ENCODE data around the gene SVIL. TPM values are rescaled to one million over a fixed set of nuclear protein-coding genes. Genes with fewer than 3 reads are reported as not detected.

SVIL gene
- polyA plus RNA-seq, 1 donor (not counting 4 experiments of a cell fraction or from before 2014, with no cell fraction given), result 16.2 TPM

DNA sequence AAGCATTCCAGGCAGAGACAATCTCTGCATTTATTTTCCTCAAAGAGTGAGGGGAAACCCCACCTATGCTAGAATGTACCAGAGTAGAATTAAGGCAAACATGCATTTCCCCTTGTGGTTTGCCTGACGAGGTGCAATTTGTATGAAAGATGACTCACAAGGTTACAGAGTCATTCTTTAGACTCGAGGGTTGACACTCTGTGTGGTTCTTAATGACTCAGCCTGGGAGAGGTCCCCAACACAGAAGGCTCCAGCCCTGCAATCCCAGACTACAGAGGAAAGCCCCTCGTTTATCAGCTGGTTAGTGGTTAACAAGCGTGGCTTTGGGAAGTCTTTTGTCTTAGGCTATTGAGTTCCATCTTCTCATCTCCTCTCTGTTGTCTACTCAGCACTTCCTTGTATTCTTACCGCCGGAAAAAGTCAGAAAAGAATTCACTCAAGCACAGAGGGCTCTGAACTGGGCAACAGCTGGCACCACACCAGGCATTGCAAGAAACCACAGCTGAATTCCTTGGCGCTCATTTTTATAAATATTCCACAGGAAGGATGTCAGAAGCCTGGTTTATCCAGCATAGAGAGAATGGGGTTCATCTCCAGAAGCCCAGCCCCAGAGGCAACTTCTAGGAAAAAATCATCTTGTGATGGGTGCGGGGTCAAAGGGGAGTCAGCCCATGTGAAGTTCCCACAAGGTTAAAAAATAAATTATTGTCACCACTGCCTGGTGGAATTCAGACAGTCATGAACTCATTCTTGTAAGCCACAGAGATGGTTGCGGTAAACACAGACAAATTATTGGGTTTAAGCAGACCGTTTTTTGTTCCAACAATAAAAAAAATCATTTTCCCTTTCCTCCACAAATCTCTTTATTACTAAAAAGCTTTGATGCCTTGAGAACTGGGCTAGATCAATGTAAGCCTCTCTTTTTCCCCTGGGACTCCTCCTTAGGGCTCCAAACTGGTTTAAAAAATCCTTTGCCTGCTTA, 24.5 kb upstream of the SVIL start:
- no peaks in the 10 kb centered on the region for H3K9me3 ChIP-seq (ENCODE audit: control insufficient read depth, low read depth, low read length)
- H3K79me2 ChIP-seq (ENCODE audit: control insufficient read depth, insufficient read depth, low read length), result peaks cover 8% of the 10 kb centered on the region
- FAIRE-seq (peak; percentile 100), DNase-seq (ENCODE audit: low read depth, low spot score) (peak; percentile 99)
- H3K9me1 ChIP-seq (ENCODE audit: control insufficient read depth, extremely low read depth, insufficient read depth, low read length), result no peaks in the 10 kb centered on the region
- peaks cover 33% of the 10 kb centered on the region for H3K4me1 ChIP-seq (ENCODE audit: control insufficient read depth, extremely low read depth, insufficient read depth, low read length)
- H3K4me2 ChIP-seq (ENCODE audit: control insufficient read depth, extremely low read depth, insufficient read depth, low read depth, low read length), result peak overlapping the region; percentile 63
- H3K27me3 ChIP-seq (ENCODE audit: control insufficient read depth, extremely low read depth, insufficient read depth, low read length), result no peaks in the 10 kb centered on the region
- TF ChIP-seq EZH2 (IDR thresholded peaks at IDR 0.05; ENCODE audit: low read length) (no peak), CTCF (optimal IDR thresholded peaks at IDR 0.05 in 1 of 3, IDR thresholded peaks at IDR 0.05 in 1 of 3, conservative IDR thresholded peaks at IDR 0.05 in 1 of 3; ENCODE audit: extremely low read depth in 1 of 3, insufficient read depth in 2 of 3, low read length in 3 of 3) (peak in 2 of 3 experiments; percentile 45 to 70)
- peaks cover 8 to 13% of the 10 kb centered on the region in 2 experiments for H3K36me3 ChIP-seq (ENCODE audit: control insufficient read depth in 2 of 2, extremely low read depth in 1 of 2, insufficient read depth in 2 of 2, low read length in 2 of 2)
- no peak overlapping the region for H3K4me3 ChIP-seq (ENCODE audit: control insufficient read depth in 2 of 3, extremely low read depth in 1 of 3, insufficient read depth in 2 of 3, low read depth in 1 of 3, low read length in 3 of 3)
- dilution Hi-C loops (cut with MboI; ENCODE audit: extremely low pct_ligation_motif_present, low sequenced_read_pairs), result no loop called here
- H4K20me1 ChIP-seq (ENCODE audit: control insufficient read depth, extremely low read depth, insufficient read depth, low read length), result no peaks in the 10 kb centered on the region
- H3K9ac ChIP-seq (ENCODE audit: control insufficient read depth, extremely low read depth, insufficient read depth, low read length), result peak overlapping the region; percentile 50
- peak overlapping the region; percentile 74 for H3K27ac ChIP-seq (ENCODE audit: control insufficient read depth, insufficient read depth, low read length)
- H2AFZ ChIP-seq (ENCODE audit: control insufficient read depth, low read length), result no peak overlapping the region

DNA sequence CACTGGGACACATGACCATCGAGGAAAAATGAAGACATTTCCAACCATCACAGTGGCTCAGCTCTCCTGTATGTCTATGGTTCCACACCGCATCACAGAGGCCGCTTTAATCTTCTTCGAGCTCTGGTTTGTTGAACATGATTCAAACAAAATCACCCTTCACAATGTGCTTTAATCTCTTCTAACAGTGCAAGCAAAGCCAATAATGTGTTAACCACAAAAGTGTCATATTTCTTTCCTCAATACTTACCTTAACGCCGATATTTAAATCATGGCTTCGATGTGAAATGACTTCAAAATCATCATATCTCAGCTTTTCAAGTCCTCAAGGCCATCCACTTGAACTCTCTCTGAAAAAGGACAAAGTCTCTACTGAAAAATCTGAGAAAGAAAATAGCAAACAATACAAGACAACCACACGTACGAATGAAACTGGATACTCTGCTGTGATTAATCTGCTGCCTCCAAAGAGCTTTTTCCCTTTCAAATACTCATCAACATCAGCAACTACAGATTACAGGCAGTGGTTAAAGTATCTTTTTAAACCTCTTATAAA, 23.0 kb upstream of the SVIL start:
- H3K79me2 ChIP-seq (ENCODE audit: control insufficient read depth, insufficient read depth, low read length), result peaks cover 8% of the 10 kb centered on the region
- no peak overlapping the region for H3K27ac ChIP-seq (ENCODE audit: control insufficient read depth, insufficient read depth, low read length)
- peaks cover 8 to 13% of the 10 kb centered on the region in 2 experiments for H3K36me3 ChIP-seq (ENCODE audit: control insufficient read depth in 2 of 2, extremely low read depth in 1 of 2, insufficient read depth in 2 of 2, low read length in 2 of 2)
- FAIRE-seq (no peak), DNase-seq (ENCODE audit: low read depth, low spot score) (no peak)
- H4K20me1 ChIP-seq (ENCODE audit: control insufficient read depth, extremely low read depth, insufficient read depth, low read length), result no peaks in the 10 kb centered on the region
- H3K4me3 ChIP-seq (ENCODE audit: control insufficient read depth in 2 of 3, extremely low read depth in 1 of 3, insufficient read depth in 2 of 3, low read depth in 1 of 3, low read length in 3 of 3), result no peak overlapping the region
- TF ChIP-seq CTCF (optimal IDR thresholded peaks at IDR 0.05 in 1 of 3, IDR thresholded peaks at IDR 0.05 in 1 of 3, conservative IDR thresholded peaks at IDR 0.05 in 1 of 3; ENCODE audit: extremely low read depth in 1 of 3, insufficient read depth in 2 of 3, low read length in 3 of 3) (no peak), EZH2 (IDR thresholded peaks at IDR 0.05; ENCODE audit: low read length) (no peak)
- dilution Hi-C loops (cut with MboI; ENCODE audit: extremely low pct_ligation_motif_present, low sequenced_read_pairs), result no loop called here
- H3K9me3 ChIP-seq (ENCODE audit: control insufficient read depth, low read depth, low read length), result no peaks in the 10 kb centered on the region
- no peak overlapping the region for H3K4me2 ChIP-seq (ENCODE audit: control insufficient read depth, extremely low read depth, insufficient read depth, low read depth, low read length)
- no peak overlapping the region for H3K9ac ChIP-seq (ENCODE audit: control insufficient read depth, extremely low read depth, insufficient read depth, low read length)
- H3K9me1 ChIP-seq (ENCODE audit: control insufficient read depth, extremely low read depth, insufficient read depth, low read length), result no peaks in the 10 kb centered on the region
- no peak overlapping the region for H2AFZ ChIP-seq (ENCODE audit: control insufficient read depth, low read length)
- peaks cover 33% of the 10 kb centered on the region for H3K4me1 ChIP-seq (ENCODE audit: control insufficient read depth, extremely low read depth, insufficient read depth, low read length)
- no peaks in the 10 kb centered on the region for H3K27me3 ChIP-seq (ENCODE audit: control insufficient read depth, extremely low read depth, insufficient read depth, low read length)

Measured in keratinocyte (primary cell).